ENCODE data around the gene FOXK2.

FOXK2 gene

DNA sequence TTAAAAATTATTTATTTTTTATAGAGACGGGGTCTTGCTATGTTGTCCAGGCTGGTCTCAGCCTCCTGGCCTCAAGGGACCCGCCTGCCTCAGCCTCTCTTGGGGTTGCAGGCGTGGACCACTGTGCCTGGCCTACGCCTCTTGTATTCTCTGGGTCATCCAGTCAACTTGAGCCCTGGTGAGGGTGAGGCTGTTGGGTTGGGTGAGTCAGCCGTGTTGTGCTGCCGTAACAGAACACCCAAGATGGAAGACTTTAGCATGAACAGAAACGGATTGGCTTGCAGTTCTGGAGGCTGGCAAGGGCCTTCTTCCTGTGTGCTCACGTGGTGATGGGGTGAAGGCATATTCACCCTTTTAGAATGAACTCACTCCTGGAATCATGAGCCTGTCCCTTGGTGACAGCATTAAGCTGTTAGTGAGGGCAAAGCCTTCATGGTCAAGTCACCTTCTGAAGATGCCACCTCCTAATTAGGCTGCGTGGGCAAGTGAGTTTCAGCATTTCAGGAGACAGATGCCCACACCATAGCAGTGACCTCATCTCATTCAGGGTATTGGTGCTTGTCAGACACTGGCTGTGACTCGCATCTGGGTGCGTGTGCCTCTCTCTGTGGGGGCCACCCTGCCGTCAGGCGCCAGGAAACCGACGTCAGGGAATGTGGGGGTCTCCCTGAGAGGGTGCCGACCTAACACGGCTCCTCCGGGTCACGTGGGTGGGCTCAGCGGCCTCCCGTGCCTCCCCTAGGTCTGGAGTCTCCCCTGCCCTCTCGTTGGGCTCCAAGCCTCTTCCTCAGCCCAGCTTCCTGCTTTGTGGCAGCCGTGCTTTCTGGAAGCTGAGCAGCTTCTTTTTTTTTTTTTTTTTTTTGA is 79.0 kb downstream of the FOXK2 start:
- peak; percentile 18 for ATAC-seq
- TF ChIP-seq ZFP30 (CRISPR knock-in tag; IDR thresholded peaks at IDR 0.05) (no peak), RARB (CRISPR knock-in tag; IDR thresholded peaks at IDR 0.05) (no peak), PPARA (CRISPR knock-in tag; IDR thresholded peaks at IDR 0.05; ENCODE audit: borderline replicate concordance) (no peak), TCF4 (CRISPR knock-in tag; IDR thresholded peaks at IDR 0.05; ENCODE audit: borderline replicate concordance) (no peak), ZC3H10 (CRISPR knock-in tag; IDR thresholded peaks at IDR 0.05) (no peak), ZNF565 (CRISPR knock-in tag; conservative IDR thresholded peaks at IDR 0.05; ENCODE audit: low read depth) (no peak), TOX (CRISPR knock-in tag; IDR thresholded peaks at IDR 0.05; ENCODE audit: borderline replicate concordance) (no peak), ESRRG (CRISPR knock-in tag; IDR thresholded peaks at IDR 0.05) (no peak), GLIS3 (CRISPR knock-in tag; IDR thresholded peaks at IDR 0.05) (no peak), BACH2 (CRISPR knock-in tag; IDR thresholded peaks at IDR 0.05; ENCODE audit: borderline replicate concordance) (no peak), ZNF70 (CRISPR knock-in tag; IDR thresholded peaks at IDR 0.05) (no peak), CSDC2 (CRISPR knock-in tag; IDR thresholded peaks at IDR 0.05) (no peak), SNAI2 (CRISPR knock-in tag; IDR thresholded peaks at IDR 0.05) (no peak), ARNTL (CRISPR knock-in tag; IDR thresholded peaks at IDR 0.05; ENCODE audit: borderline replicate concordance, low read depth) (no peak)
- TF ChIP-seq, protein P1, sequence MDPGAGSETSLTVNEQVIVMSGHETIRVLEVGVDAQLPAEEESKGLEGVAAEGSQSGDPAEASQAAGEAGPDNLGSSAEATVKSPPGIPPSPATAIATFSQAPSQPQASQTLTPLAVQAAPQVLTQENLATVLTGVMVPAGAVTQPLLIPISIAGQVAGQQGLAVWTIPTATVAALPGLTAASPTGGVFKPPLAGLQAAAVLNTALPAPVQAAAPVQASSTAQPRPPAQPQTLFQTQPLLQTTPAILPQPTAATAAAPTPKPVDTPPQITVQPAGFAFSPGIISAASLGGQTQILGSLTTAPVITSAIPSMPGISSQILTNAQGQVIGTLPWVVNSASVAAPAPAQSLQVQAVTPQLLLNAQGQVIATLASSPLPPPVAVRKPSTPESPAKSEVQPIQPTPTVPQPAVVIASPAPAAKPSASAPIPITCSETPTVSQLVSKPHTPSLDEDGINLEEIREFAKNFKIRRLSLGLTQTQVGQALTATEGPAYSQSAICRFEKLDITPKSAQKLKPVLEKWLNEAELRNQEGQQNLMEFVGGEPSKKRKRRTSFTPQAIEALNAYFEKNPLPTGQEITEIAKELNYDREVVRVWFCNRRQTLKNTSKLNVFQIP (CRISPR knock-in tag; IDR thresholded peaks at IDR 0.05; ENCODE audit: borderline replicate concordance, low read depth), result no peak
- TF ChIP-seq, protein P2, sequence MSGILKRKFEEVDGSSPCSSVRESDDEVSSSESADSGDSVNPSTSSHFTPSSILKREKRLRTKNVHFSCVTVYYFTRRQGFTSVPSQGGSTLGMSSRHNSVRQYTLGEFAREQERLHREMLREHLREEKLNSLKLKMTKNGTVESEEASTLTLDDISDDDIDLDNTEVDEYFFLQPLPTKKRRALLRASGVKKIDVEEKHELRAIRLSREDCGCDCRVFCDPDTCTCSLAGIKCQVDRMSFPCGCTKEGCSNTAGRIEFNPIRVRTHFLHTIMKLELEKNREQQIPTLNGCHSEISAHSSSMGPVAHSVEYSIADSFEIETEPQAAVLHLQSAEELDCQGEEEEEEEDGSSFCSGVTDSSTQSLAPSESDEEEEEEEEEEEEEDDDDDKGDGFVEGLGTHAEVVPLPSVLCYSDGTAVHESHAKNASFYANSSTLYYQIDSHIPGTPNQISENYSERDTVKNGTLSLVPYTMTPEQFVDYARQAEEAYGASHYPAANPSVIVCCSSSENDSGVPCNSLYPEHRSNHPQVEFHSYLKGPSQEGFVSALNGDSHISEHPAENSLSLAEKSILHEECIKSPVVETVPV (CRISPR knock-in tag; IDR thresholded peaks at IDR 0.05), result no peak
- TF ChIP-seq, protein P3, sequence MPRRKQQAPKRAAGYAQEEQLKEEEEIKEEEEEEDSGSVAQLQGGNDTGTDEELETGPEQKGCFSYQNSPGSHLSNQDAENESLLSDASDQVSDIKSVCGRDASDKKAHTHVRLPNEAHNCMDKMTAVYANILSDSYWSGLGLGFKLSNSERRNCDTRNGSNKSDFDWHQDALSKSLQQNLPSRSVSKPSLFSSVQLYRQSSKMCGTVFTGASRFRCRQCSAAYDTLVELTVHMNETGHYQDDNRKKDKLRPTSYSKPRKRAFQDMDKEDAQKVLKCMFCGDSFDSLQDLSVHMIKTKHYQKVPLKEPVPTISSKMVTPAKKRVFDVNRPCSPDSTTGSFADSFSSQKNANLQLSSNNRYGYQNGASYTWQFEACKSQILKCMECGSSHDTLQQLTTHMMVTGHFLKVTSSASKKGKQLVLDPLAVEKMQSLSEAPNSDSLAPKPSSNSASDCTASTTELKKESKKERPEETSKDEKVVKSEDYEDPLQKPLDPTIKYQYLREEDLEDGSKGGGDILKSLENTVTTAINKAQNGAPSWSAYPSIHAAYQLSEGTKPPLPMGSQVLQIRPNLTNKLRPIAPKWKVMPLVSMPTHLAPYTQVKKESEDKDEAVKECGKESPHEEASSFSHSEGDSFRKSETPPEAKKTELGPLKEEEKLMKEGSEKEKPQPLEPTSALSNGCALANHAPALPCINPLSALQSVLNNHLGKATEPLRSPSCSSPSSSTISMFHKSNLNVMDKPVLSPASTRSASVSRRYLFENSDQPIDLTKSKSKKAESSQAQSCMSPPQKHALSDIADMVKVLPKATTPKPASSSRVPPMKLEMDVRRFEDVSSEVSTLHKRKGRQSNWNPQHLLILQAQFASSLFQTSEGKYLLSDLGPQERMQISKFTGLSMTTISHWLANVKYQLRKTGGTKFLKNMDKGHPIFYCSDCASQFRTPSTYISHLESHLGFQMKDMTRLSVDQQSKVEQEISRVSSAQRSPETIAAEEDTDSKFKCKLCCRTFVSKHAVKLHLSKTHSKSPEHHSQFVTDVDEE (CRISPR knock-in tag; IDR thresholded peaks at IDR 0.05), result no peak

DNA sequence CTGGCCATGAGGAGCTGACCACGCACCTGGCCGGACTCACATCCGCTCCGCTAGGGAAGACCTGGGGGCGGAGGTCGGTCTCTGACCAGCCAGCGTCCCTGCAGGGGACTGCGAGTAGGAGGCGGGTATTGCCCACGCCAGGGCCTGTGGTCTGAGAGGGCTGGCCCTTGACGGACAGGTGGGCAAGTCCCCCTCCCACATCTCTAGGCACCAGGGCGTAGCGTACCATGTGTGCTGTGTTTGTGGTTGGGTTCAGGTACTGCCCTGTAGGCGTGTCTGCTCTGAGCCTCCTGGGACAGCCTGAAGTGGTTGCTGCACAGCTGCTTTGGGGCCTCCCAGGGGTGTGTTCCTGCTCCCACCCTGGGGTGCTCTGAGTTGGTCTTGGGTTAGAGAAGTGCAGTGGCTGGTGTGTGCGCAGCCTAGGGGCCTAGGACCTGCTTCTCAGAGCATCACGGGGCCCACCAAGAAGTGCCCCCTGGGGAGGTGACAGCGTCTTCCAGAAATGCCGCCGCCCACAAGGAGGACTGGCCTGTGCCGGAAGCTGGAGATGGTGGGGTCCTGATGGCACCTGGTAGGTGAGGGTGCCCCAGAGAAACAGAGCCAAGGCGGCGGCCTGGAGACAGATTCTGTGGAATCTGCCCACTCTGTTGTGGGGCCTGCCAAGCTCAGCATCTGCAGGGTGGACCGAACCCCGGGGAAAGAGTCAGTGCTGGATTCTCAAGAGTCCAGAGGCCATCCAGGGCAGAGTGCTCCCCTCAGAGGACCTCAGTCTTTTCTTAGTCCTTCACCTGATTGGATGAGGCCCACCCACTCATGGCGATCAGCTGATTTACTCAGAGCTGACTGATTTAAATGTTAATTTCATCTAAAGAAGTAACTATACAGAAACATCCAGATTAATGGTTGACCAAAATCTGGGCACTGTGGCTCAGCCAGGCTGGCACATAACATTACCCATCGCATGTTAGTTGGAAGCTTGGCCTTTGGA is 80.4 kb downstream of the FOXK2 start:
- no peak for ATAC-seq
- TF ChIP-seq ZNF70 (CRISPR knock-in tag; IDR thresholded peaks at IDR 0.05), result no peak
- no peak for TF ChIP-seq OSR1 (CRISPR knock-in tag; IDR thresholded peaks at IDR 0.05)
- TF ChIP-seq, protein P3 (CRISPR knock-in tag; IDR thresholded peaks at IDR 0.05), result no peak
- TF ChIP-seq, protein P2 (CRISPR knock-in tag; IDR thresholded peaks at IDR 0.05), result no peak
- no peak for TF ChIP-seq TCF4 (CRISPR knock-in tag; IDR thresholded peaks at IDR 0.05; ENCODE audit: borderline replicate concordance)
- TF ChIP-seq ZNF8 (CRISPR knock-in tag; IDR thresholded peaks at IDR 0.05), result no peak
- TF ChIP-seq, protein P1 (CRISPR knock-in tag; IDR thresholded peaks at IDR 0.05; ENCODE audit: borderline replicate concordance, low read depth), result no peak
- TF ChIP-seq, protein P4, sequence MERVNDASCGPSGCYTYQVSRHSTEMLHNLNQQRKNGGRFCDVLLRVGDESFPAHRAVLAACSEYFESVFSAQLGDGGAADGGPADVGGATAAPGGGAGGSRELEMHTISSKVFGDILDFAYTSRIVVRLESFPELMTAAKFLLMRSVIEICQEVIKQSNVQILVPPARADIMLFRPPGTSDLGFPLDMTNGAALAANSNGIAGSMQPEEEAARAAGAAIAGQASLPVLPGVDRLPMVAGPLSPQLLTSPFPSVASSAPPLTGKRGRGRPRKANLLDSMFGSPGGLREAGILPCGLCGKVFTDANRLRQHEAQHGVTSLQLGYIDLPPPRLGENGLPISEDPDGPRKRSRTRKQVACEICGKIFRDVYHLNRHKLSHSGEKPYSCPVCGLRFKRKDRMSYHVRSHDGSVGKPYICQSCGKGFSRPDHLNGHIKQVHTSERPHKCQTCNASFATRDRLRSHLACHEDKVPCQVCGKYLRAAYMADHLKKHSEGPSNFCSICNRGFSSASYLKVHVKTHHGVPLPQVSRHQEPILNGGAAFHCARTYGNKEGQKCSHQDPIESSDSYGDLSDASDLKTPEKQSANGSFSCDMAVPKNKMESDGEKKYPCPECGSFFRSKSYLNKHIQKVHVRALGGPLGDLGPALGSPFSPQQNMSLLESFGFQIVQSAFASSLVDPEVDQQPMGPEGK (CRISPR knock-in tag; IDR thresholded peaks at IDR 0.05; ENCODE audit: borderline replicate concordance), result no peak
- TF ChIP-seq RARB (CRISPR knock-in tag; IDR thresholded peaks at IDR 0.05), result no peak
- TF ChIP-seq ARNTL (CRISPR knock-in tag; IDR thresholded peaks at IDR 0.05; ENCODE audit: borderline replicate concordance, low read depth), result no peak

All from SK-N-SH treated with all-trans-retinoic acid at 6 μM for 48 hours (cell line).